GM19397 (cell line): ENCODE measurements around the gene NDUFS1.
A peak's percentile ranks its signal among the peaks of the same experiment; 100 is the strongest.
"Not testable (repeated sequence)": the region's sequence is repeated elsewhere in the genome, so short reads cannot be mapped to it uniquely, and the experiment has no call there.

Experiments used
- ATAC-seq: cut with Tn5 transposase; IDR thresholded peaks from one replicate; pipeline ENCODE4 v1.9.1; 2021; ENCODE audit warnings: mild to moderate bottlenecking, moderate library complexity; ENCODE audit not compliant: unreplicated experiment

The NDUFS1 gene

DNA sequence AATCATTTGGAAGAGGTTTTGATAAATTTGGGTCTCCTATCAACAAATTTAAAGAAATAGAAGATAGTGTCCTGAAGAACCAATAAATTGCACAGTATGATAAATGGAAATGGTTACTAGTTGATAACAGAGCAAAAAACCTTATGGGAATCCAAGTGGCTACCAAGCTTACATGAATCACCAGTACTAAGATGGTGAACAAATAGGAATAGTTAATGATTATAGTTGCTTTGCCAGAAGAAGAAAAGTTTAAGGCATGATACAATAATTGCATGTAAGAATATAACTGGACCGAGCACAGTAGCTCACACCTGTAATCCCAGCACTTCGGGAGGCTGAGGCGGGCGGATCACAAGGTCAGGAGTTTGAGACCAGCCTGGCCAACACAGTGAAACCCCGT, 53.7 kb downstream of the NDUFS1 start:
- no peak for ATAC-seq

GRCh38 chr2:206105038-206105437, 54.2 kb downstream of the NDUFS1 start:
- ATAC-seq, result no peak

DNA sequence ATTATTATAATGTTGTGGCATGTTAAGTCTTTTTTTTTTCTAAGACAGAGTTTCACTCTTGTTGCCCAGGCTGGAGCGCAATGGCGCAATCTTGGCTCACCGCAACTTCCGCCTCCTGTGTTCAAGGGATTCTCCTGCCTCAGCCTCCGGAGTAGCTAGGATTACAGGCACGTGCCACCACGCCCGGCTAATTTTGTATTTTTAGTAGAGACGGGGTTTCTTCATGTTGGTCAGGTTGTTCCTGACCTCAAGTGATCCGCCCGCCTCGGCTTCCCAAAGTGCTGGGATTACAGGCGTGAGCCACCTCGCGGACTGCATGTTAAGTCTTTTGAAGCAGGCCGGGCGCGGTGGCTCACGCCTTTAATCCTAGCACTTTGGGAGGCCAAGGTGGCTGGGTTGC, 60.4 kb downstream of the NDUFS1 start:
- ATAC-seq, result not testable (repeated sequence)

GRCh38 chr2:206098471-206098870, 60.8 kb downstream of the NDUFS1 start:
- no peak for ATAC-seq

GRCh38 chr2:206096876-206097275, 62.4 kb downstream of the NDUFS1 start:
- no peak for ATAC-seq

- ATAC-seq, result no peak
These were observed 63.5 kb downstream of the NDUFS1 start for GRCh38 chr2:206095536-206096332.

DNA sequence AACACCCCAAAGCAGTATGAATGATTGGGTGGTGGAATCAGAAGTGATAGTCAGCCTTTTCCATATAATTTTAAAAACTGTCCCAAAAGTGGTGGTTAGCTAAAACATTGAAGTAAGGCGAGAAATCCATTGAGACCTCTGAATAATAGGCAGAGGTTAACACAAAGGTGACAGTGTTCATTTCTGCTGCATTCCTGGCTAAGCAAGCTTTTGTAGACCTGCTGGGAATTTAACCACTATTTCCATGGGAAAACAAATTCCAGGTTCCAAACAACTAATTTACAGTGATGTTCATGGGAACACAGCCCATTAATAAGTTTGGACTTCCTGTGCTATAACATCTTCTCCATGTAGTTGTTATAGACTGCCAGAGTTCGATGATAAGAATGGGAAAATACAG, 66.9 kb downstream of the NDUFS1 start:
- ATAC-seq, result no peak

- ATAC-seq, result no peak
These were observed 71.0 kb downstream of the NDUFS1 start for GRCh38 chr2:206088248-206088647.

DNA sequence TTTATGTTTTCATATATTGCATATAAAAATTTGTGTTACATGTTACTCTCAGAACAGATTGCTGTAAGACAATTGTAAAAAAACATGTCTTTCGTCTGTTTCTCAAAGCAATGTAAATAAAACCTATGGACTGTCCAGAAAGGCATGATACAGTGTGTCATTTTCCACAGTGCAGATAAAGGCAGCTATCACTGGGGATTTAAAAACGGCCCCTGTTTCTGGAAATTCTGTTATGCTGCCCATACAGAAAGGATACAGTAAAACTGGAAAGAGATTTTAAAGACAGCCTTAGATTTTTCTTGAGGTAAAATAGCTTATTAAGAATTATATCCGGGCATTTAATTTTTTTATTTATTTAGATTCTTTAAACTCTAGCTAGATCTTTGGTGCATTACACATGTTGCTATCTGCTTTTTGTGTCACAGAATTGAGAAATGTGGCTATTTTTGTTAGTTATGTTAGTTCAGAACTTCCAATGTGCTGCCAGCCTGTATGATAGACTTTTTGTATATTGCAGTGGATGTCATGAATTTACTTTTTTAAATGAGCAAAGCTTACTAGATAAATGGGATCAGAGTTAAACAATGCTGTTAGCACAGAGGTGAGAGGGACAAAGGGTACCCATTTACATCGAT, 72.4 kb downstream of the NDUFS1 start:
- ATAC-seq, result no peak

- peak; percentile 74 for ATAC-seq
These were observed 73.3 kb downstream of the NDUFS1 start, which contains the start of gene INO80D for GRCh38 chr2:206085742-206086445. Gene INO80D, minus strand, starts transcription at chr2:206086174. Its CDS starts 23,158 bp downstream, at chr2:206063016.

- peak; percentile 41 for ATAC-seq
These were observed 74.1 kb downstream of the NDUFS1 start for GRCh38 chr2:206084870-206085741.

GRCh38 chr2:206084439-206084869, 74.8 kb downstream of the NDUFS1 start:
- ATAC-seq, result no peak

DNA sequence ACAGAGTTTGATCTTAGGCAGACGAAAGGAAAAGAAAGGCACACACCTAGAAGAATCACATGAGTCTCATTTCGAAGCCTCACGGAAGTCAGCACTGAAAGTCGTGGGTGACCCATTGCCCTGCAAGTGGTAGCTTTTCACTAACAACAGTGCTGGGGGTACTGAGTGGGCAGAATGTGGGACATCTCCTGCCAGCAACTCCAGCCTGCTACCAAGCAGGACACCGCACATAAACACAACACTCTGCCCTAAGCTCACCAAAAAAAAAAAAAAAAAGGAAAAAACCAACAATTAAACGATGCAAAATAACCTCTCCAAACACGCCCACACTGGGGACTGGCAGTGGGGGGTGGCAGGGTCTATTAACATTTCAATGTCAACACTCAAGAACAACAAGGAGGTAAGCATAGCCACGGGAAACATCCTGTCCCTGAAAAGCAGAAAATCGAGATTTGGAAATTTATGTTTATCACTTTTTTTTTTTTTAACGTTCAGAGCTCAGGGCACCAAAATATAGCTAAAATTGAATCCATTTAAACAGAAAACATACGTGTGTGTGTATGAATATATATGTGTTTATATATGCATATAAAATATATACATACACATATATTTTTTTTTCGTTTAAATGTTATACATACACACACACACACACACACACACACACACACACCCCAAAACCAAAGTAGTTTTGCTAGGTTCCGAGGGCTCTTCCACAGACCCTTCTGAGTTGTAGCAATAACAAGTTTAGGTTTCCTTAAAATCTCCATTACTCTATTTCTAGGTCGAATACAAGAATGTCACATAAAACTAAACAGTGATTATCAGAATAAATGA, 75.4 kb downstream of the NDUFS1 start:
- no peak for ATAC-seq

- no peak for ATAC-seq
These were observed 76.9 kb downstream of the NDUFS1 start for GRCh38 chr2:206082298-206082843.

DNA sequence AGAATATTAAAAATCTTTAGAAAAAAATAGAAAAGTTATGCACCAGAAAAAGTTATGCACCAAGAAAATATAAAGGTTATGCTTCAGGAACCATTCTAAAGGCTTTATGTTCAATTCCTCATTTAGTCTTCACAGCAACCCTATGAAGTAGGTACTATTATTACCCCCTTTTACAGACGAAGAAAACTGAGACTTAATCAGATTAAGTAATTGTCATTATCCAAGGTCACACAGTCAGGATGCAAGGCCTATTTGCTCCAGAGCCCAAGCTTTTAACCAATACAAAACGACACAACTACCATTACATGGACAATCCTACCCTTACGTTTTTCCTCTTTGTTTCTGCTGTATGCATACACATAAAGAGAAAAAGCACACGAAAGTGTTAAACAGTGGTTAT, 78.3 kb downstream of the NDUFS1 start:
- ATAC-seq, result no peak

DNA sequence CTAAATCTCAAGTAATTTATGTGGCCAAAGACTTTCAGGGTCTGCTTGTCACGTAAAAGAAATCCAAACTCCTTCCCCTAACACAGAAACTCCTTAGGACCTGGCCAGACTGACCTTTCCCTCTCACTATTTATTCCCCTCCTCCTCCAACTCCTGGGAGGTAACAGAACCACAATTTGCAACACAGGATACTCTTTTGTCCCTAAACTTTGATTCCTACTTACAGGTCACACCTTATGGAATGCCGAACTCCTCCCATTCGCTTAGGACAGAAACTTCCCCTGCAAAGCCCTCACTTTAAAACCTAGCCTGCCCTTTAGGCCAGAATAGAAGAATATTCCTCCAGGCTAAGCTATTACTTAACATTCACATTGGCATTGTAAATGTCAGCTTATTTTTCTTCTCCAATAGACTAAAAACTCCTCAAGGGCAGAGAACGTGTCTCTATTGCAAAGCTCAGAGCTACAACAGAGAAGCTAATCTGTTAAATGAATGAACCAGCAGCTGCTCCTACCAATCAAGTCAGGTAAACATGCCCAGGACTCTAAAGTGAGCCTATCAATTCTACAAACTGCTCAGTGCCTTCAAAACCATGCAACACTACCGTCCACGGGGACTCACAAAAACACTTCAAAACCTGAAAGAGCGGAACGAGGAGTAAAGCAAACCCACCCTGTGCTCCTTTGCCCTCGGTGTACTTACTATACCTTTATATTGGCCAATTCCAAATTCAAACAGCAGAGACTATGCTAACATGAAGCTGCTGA, 79.4 kb downstream of the NDUFS1 start:
- no peak for ATAC-seq

DNA sequence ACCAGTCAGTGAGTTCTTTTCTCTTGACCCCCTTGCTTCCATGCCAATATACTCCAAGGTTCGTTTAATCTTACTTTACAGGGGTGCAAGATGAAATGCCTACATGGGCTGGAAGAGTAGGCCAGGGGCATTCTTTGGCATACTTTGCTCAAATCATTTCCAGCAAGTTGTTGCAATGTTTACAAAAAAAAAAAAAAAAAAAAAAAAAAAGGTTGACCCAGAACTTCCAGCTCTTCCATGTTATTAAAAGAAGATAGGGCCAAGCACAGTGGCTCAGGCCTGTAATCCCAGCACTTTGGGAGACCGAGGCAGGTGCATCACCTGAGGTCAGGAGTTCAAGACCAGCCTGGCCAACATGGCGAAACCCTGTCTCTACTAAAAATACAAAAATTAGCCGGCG, 81.4 kb downstream of the NDUFS1 start:
- not testable (repeated sequence) for ATAC-seq

DNA sequence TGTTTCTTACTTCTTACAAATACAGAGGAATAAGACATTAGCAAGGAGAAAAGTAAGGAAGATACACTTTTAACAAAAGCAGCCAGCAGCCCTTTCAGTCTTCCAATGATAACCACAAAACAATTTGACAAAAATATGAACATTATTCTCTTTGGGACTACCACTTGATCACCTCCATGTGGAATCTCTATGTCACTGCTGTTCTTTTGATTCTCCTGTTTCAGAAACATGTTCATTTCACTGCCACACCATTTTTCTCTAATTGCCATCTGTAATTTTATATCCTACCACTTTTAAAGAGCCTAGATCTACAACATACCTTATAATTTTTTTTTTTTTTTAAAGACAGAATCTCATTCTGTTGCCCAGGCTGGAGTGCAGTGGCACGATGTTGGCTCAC, 84.1 kb downstream of the NDUFS1 start:
- no peak for ATAC-seq

DNA sequence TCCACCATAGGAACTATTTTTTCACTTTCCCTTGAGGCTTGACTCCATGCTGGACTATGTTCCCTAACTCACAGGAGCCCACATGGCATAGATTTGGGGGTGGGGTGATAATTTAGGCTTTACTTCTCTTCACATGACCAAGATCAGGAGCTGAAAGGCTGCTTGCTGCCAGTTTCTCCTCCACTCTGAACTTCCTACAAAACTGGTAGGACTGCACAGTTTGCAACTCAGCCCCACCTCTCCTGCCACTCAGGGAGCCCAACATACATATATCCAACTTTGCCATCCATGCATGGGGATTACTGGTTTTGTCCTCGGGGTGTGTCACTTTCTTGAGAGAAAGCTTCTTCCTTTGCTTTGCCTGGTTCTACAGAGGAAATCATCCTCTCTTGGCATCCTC, 87.4 kb downstream of the NDUFS1 start:
- no peak for ATAC-seq
